ENCODE data around the gene C11orf21. TPM values are rescaled to one million over a fixed set of nuclear protein-coding genes. Genes with fewer than 3 reads are reported as not detected.

Gene C11orf21
- total RNA-seq, 2 donors from 2014 or later: 0.11 to 0.52 TPM

DNA sequence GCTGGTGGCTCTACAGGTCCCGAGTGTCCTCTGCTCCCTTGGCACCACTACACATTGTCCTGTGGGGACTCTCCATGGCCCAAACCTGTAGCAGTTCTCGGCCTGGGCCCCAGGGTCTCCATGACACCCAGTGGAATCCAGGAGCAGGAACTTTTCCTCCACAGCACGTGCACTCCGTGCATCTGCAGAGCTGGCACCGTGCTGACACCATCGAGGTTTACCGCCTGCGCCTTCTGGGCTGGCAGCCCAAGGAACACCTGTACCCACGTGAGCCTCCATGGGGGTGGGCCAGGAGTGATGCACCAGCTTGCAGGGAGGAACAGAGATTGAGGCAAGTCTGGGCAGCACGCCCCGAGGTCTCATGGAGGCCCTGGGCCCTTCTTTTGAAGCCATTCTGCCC is 25.3 kb upstream of the C11orf21 start:
- Histone ChIP-seq H3K4me3 (no peak overlapping the region), H3K9ac (ENCODE audit: low read depth in 2 of 2, low read length in 2 of 2) (no peak overlapping the region), H3K4me1 (no peaks in the 10 kb centered on the region), H3K36me3 (no peaks in the 10 kb centered on the region), H3K27me3 (no peaks in the 10 kb centered on the region), H3K9me3 (no peaks in the 10 kb centered on the region), H3K27ac (no peak overlapping the region)
- TF ChIP-seq, protein P1, sequence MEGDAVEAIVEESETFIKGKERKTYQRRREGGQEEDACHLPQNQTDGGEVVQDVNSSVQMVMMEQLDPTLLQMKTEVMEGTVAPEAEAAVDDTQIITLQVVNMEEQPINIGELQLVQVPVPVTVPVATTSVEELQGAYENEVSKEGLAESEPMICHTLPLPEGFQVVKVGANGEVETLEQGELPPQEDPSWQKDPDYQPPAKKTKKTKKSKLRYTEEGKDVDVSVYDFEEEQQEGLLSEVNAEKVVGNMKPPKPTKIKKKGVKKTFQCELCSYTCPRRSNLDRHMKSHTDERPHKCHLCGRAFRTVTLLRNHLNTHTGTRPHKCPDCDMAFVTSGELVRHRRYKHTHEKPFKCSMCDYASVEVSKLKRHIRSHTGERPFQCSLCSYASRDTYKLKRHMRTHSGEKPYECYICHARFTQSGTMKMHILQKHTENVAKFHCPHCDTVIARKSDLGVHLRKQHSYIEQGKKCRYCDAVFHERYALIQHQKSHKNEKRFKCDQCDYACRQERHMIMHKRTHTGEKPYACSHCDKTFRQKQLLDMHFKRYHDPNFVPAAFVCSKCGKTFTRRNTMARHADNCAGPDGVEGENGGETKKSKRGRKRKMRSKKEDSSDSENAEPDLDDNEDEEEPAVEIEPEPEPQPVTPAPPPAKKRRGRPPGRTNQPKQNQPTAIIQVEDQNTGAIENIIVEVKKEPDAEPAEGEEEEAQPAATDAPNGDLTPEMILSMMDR (IDR thresholded peaks at IDR 0.05): no peak
- intact Hi-C loops (cut with DNase I): no loop called here
- DNase-seq: no peak

GRCh38 chr11:2325719-2326118 is 24.0 kb upstream of the C11orf21 start:
- no peak for DNase-seq
- TF ChIP-seq, protein P1 (IDR thresholded peaks at IDR 0.05): no peak
- Histone ChIP-seq H3K9me3 (no peaks in the 10 kb centered on the region), H3K9ac (ENCODE audit: low read depth in 2 of 2, low read length in 2 of 2) (no peak overlapping the region), H3K27ac (no peak overlapping the region), H3K36me3 (no peaks in the 10 kb centered on the region), H3K4me3 (no peak overlapping the region), H3K27me3 (no peaks in the 10 kb centered on the region), H3K4me1 (no peaks in the 10 kb centered on the region)
- intact Hi-C loops (cut with DNase I): no loop called here

DNA sequence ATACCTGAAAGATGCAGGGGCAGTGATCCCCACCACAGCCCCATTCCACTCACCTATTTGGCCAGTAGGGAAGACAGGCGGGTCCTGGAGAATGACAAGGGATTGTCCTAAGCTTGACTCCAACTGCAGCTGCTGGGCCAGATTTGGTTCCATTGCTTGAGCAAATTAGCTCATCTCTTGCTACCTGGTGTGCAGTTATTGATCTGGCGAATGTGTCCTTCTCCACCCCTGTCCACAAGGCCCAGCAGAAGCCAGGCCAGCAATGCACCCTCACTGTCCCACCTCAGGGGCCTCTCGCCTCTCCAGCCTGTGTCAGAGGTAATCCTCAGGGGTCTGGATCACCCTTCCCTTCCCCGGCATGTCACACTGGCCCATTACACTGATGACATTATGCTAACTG is 23.4 kb upstream of the C11orf21 start:
- TF ChIP-seq, protein P1 (IDR thresholded peaks at IDR 0.05): no peak
- intact Hi-C loops (cut with DNase I): no loop called here
- no peaks in the 10 kb centered on the region for H3K9me3 ChIP-seq
- DNase-seq: no peak
- H3K4me3 ChIP-seq: no peak overlapping the region
- no peak overlapping the region for H3K27ac ChIP-seq
- no peaks in the 10 kb centered on the region for H3K4me1 ChIP-seq
- no peak overlapping the region for H3K9ac ChIP-seq (ENCODE audit: low read depth in 2 of 2, low read length in 2 of 2)
- no peaks in the 10 kb centered on the region for H3K36me3 ChIP-seq
- no peaks in the 10 kb centered on the region for H3K27me3 ChIP-seq

- no peak overlapping the region for H3K27ac ChIP-seq
- no peaks in the 10 kb centered on the region for H3K27me3 ChIP-seq
- no peaks in the 10 kb centered on the region for H3K9me3 ChIP-seq
- intact Hi-C loops (cut with DNase I): no loop called here
- no peak overlapping the region for H3K4me3 ChIP-seq
- no peaks in the 10 kb centered on the region for H3K4me1 ChIP-seq
- H3K36me3 ChIP-seq: no peaks in the 10 kb centered on the region
- DNase-seq: no peak
- H3K9ac ChIP-seq (ENCODE audit: low read depth in 2 of 2, low read length in 2 of 2): no peak overlapping the region
- TF ChIP-seq, protein P1 (IDR thresholded peaks at IDR 0.05): no peak
Measured at GRCh38 chr11:2321311-2321683, 19.6 kb upstream of the C11orf21 start.

GRCh38 chr11:2320568-2321310 is 19.0 kb upstream of the C11orf21 start:
- H3K27me3 ChIP-seq: no peaks in the 10 kb centered on the region
- H3K27ac ChIP-seq: no peak overlapping the region
- H3K4me1 ChIP-seq: no peaks in the 10 kb centered on the region
- no peaks in the 10 kb centered on the region for H3K9me3 ChIP-seq
- TF ChIP-seq, protein P1 (IDR thresholded peaks at IDR 0.05): no peak
- intact Hi-C loops (cut with DNase I): no loop called here
- H3K36me3 ChIP-seq: no peaks in the 10 kb centered on the region
- H3K9ac ChIP-seq (ENCODE audit: low read depth in 2 of 2, low read length in 2 of 2): no peak overlapping the region
- no peak overlapping the region for H3K4me3 ChIP-seq
- no peak for DNase-seq

Data from colonic mucosa (tissue), 4 donors.